ENCODE data around the gene MPIG6B.

GRCh38 chr6:31721351-31722020 is 1.7 kb upstream of the MPIG6B start, which contains the start of gene LY6G6C:
- TF ChIP-seq CTCF (IDR thresholded peaks at IDR 0.05) (no peak), POLR2A (IDR thresholded peaks at IDR 0.05) (no peak)
